ENCODE data around the gene ATXN7. TPM values are rescaled to one million over a fixed set of nuclear protein-coding genes. Genes with fewer than 3 reads are reported as not detected.

The ATXN7 gene
- 5.2 and 6.3 TPM in 2 replicates for total RNA-seq

- DNase-seq (ENCODE audit: low read depth in 2 of 2) = peak; percentile 63 to 64
Measured at GRCh38 chr3:63863150-63864007, at the start of gene ATXN7, which contains the start of gene THOC7. Gene ATXN7 (plus strand): TSS chr3:63863867. CDS start chr3:63912599, 48,732 bp downstream. Gene THOC7 (minus strand): TSS chr3:63863805. CDS start chr3:63863790, 15 bp downstream.

- no peak for DNase-seq (ENCODE audit: low read depth in 2 of 2)
Measured at GRCh38 chr3:63814237-63814636, 49.4 kb upstream of the ATXN7 start.

GRCh38 chr3:63817225-63817624 is 46.4 kb upstream of the ATXN7 start:
- DNase-seq (ENCODE audit: low read depth in 2 of 2) = no peak

- peak; percentile 63 to 74 for DNase-seq (ENCODE audit: low read depth in 2 of 2)
Measured at GRCh38 chr3:63818282-63819150, 45.2 kb upstream of the ATXN7 start.

GRCh38 chr3:63819151-63819398 is 44.6 kb upstream of the ATXN7 start, which contains the start of gene C3orf49:
Gene C3orf49 (plus strand): TSS chr3:63819299. CDS start chr3:63819472, 173 bp downstream.
- DNase-seq (ENCODE audit: low read depth in 2 of 2) = no peak

- DNase-seq (ENCODE audit: low read depth in 2 of 2) = peak in 1 of 2 donors; percentile 35
Measured at GRCh38 chr3:63824309-63824708, 39.4 kb upstream of the ATXN7 start.

- DNase-seq (ENCODE audit: low read depth in 2 of 2) = no peak
Measured at GRCh38 chr3:63830526-63830925, 33.1 kb upstream of the ATXN7 start.

- DNase-seq (ENCODE audit: low read depth in 2 of 2) = no peak
Measured at GRCh38 chr3:63832395-63832794, 31.3 kb upstream of the ATXN7 start.

- no peak for DNase-seq (ENCODE audit: low read depth in 2 of 2)
Measured at GRCh38 chr3:63841704-63842103, 22.0 kb upstream of the ATXN7 start.

- DNase-seq (ENCODE audit: low read depth in 2 of 2) = no peak
Measured at GRCh38 chr3:63842127-63842526, 21.5 kb upstream of the ATXN7 start.

- no peak for DNase-seq (ENCODE audit: low read depth in 2 of 2)
Measured at GRCh38 chr3:63845215-63845614, 18.5 kb upstream of the ATXN7 start.

GRCh38 chr3:63847718-63848450 is 15.8 kb upstream of the ATXN7 start:
- DNase-seq (ENCODE audit: low read depth in 2 of 2) = no peak

- no peak for DNase-seq (ENCODE audit: low read depth in 2 of 2)
Measured at GRCh38 chr3:63849175-63849574, 14.5 kb upstream of the ATXN7 start.

- no peak for DNase-seq (ENCODE audit: low read depth in 2 of 2)
Measured at GRCh38 chr3:63851287-63851686, 12.4 kb upstream of the ATXN7 start.

GRCh38 chr3:63853106-63853505 is 10.6 kb upstream of the ATXN7 start:
- no peak for DNase-seq (ENCODE audit: low read depth in 2 of 2)

GRCh38 chr3:63855333-63855940 is 8.2 kb upstream of the ATXN7 start:
- no peak for DNase-seq (ENCODE audit: low read depth in 2 of 2)

GRCh38 chr3:63857311-63857710 is 6.4 kb upstream of the ATXN7 start:
- DNase-seq (ENCODE audit: low read depth in 2 of 2) = peak in 1 of 2 donors; percentile 24

- no peak for DNase-seq (ENCODE audit: low read depth in 2 of 2)
Measured at GRCh38 chr3:63860776-63861175, 2.9 kb upstream of the ATXN7 start.

GRCh38 chr3:63861306-63861705 is 2.4 kb upstream of the ATXN7 start:
- DNase-seq (ENCODE audit: low read depth in 2 of 2) = no peak

GRCh38 chr3:63862804-63863149 is 890 bp upstream of the ATXN7 start:
- no peak for DNase-seq (ENCODE audit: low read depth in 2 of 2)
